ENCODE results near the gene KCNK2.

Gene KCNK2

GRCh38 chr1:215220346-215220745 is 137.8 kb downstream of the KCNK2 start:
- TF ChIP-seq TAF1 (IDR thresholded peaks at IDR 0.05; ENCODE audit: borderline replicate concordance, insufficient read depth, low read length) (no peak), FOXP2 (optimal IDR thresholded peaks at IDR 0.05; ENCODE audit: borderline replicate concordance, extremely low read depth, extremely low read length, insufficient read depth) (no peak), SIN3A (IDR thresholded peaks at IDR 0.05; ENCODE audit: borderline replicate concordance, insufficient read depth, low read length) (no peak), REST (IDR thresholded peaks at IDR 0.05; ENCODE audit: insufficient read depth in 1 of 2, low read depth in 2 of 2, low read length in 2 of 2) (no peak)

GRCh38 chr1:215226757-215227156 is 144.2 kb downstream of the KCNK2 start:
- TF ChIP-seq FOXP2 (optimal IDR thresholded peaks at IDR 0.05; ENCODE audit: borderline replicate concordance, extremely low read depth, extremely low read length, insufficient read depth) (no peak), REST (IDR thresholded peaks at IDR 0.05; ENCODE audit: insufficient read depth in 1 of 2, low read depth in 2 of 2, low read length in 2 of 2) (no peak), TAF1 (IDR thresholded peaks at IDR 0.05; ENCODE audit: borderline replicate concordance, insufficient read depth, low read length) (no peak)

GRCh38 chr1:215228193-215228592 is 145.7 kb downstream of the KCNK2 start:
- no peak for TF ChIP-seq TAF1 (IDR thresholded peaks at IDR 0.05; ENCODE audit: borderline replicate concordance, insufficient read depth, low read length)
- no peak for TF ChIP-seq FOXP2 (optimal IDR thresholded peaks at IDR 0.05; ENCODE audit: borderline replicate concordance, extremely low read depth, extremely low read length, insufficient read depth)
- TF ChIP-seq REST (IDR thresholded peaks at IDR 0.05; ENCODE audit: insufficient read depth in 1 of 2, low read depth in 2 of 2, low read length in 2 of 2) = no peak
- TF ChIP-seq SIN3A (IDR thresholded peaks at IDR 0.05; ENCODE audit: borderline replicate concordance, insufficient read depth, low read length) = no peak
- no peak for TF ChIP-seq POLR2AphosphoS5 (IDR thresholded peaks at IDR 0.05; ENCODE audit: low read depth, low read length)

GRCh38 chr1:215241451-215241850 is 158.9 kb downstream of the KCNK2 start:
- TF ChIP-seq POLR2AphosphoS5 (IDR thresholded peaks at IDR 0.05; ENCODE audit: low read depth, low read length) (no peak), FOXP2 (optimal IDR thresholded peaks at IDR 0.05; ENCODE audit: borderline replicate concordance, extremely low read depth, extremely low read length, insufficient read depth) (no peak), SIN3A (IDR thresholded peaks at IDR 0.05; ENCODE audit: borderline replicate concordance, insufficient read depth, low read length) (no peak), REST (IDR thresholded peaks at IDR 0.05; ENCODE audit: insufficient read depth in 1 of 2, low read depth in 2 of 2, low read length in 2 of 2) (no peak), TAF1 (IDR thresholded peaks at IDR 0.05; ENCODE audit: borderline replicate concordance, insufficient read depth, low read length) (no peak)

GRCh38 chr1:215243345-215244054 is 161.0 kb downstream of the KCNK2 start:
- TF ChIP-seq POLR2AphosphoS5 (IDR thresholded peaks at IDR 0.05; ENCODE audit: low read depth, low read length) (no peak), TAF1 (IDR thresholded peaks at IDR 0.05; ENCODE audit: borderline replicate concordance, insufficient read depth, low read length) (no peak), REST (IDR thresholded peaks at IDR 0.05; ENCODE audit: insufficient read depth in 1 of 2, low read depth in 2 of 2, low read length in 2 of 2) (no peak), FOXP2 (optimal IDR thresholded peaks at IDR 0.05; ENCODE audit: borderline replicate concordance, extremely low read depth, extremely low read length, insufficient read depth) (no peak), SIN3A (IDR thresholded peaks at IDR 0.05; ENCODE audit: borderline replicate concordance, insufficient read depth, low read length) (no peak)
